ENCODE results near the gene ECI1.

The ECI1 gene

GRCh38 chr16:2208308-2208707 lies 43.1 kb downstream of the ECI1 start:
- no peak overlapping the region for H3K4me3 ChIP-seq (replicated peaks in 1 of 2; ENCODE audit: low read depth in 2 of 2, low read length in 2 of 2)
- TF ChIP-seq CTCF (IDR thresholded peaks at IDR 0.05; ENCODE audit: low read depth, low read length) = no peak
- DNase-seq (ENCODE audit: low read depth in 2 of 2) = no peak

GRCh38 chr16:2207872-2208271 lies 43.5 kb downstream of the ECI1 start:
- no peak for TF ChIP-seq CTCF (IDR thresholded peaks at IDR 0.05; ENCODE audit: low read depth, low read length)
- no peak for DNase-seq (ENCODE audit: low read depth in 2 of 2)
- no peak overlapping the region for H3K4me3 ChIP-seq (replicated peaks in 1 of 2; ENCODE audit: low read depth in 2 of 2, low read length in 2 of 2)

DNA sequence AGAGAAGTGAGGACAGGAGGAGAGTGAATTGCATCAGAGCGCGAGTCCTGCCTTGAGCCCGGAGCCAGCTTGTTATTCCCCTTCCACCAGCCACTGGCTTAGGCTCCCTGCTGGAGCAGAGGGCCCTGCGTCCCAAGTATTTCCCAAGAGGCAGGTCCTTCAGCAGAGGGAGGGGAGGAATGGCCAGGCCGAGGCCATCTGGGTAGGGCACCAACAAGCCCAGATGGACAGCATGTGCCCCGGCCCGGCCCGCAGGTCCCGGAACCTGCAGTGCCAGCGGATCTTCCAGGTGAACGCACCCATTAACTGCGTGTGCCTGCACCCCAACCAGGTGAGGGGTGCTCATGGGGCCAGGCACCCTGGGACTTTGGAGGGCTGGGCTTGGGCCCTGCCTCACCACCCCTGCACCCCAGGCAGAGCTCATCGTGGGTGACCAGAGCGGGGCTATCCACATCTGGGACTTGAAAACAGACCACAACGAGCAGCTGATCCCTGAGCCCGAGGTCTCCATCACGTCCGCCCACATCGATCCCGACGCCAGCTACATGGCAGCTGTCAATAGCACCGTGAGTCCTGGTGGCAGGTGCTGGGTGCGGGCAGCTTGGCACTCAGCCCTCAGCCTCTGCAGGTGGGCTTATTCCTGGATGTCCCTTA lies 44.5 kb downstream of the ECI1 start:
- no peak for DNase-seq (ENCODE audit: low read depth in 2 of 2)
- no peak overlapping the region for H3K4me3 ChIP-seq (replicated peaks in 1 of 2; ENCODE audit: low read depth in 2 of 2, low read length in 2 of 2)
- TF ChIP-seq CTCF (IDR thresholded peaks at IDR 0.05; ENCODE audit: low read depth, low read length) = no peak

DNA sequence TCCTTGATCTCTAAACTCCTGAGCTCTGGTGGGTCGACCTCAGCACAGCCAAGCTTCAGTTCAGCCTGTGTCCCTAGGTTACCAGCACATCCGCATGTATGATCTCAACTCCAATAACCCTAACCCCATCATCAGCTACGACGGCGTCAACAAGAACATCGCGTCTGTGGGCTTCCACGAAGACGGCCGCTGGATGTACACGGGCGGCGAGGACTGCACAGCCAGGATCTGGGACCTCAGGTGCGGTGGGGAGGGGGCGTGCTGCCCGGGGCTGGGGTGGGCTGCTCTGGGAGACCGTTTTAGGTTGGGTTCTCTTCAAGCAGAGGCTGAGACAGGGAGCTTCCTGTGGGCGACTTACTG lies 45.0 kb downstream of the ECI1 start:
- H3K4me3 ChIP-seq (replicated peaks in 1 of 2; ENCODE audit: low read depth in 2 of 2, low read length in 2 of 2) = peak overlapping the region; percentile 81 to 96
- no peak for TF ChIP-seq CTCF (IDR thresholded peaks at IDR 0.05; ENCODE audit: low read depth, low read length)
- no peak for DNase-seq (ENCODE audit: low read depth in 2 of 2)

DNA sequence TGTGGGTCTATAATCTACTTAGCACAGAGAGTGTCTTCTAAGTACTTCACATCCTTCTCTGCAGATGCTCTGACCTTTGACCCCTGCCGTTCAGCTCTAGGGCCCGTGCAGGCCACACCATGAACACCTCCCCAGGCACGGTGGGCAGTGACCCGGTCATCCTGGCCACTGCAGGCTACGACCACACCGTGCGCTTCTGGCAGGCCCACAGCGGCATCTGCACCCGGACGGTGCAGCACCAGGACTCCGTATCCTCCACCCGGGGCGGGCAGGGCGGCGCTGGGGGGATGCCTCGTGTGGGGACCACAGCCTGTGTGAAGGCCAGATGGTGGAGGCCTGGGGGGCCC lies 45.4 kb downstream of the ECI1 start:
- no peak for TF ChIP-seq CTCF (IDR thresholded peaks at IDR 0.05; ENCODE audit: low read depth, low read length)
- DNase-seq (ENCODE audit: low read depth in 2 of 2) = no peak
- H3K4me3 ChIP-seq (replicated peaks in 1 of 2; ENCODE audit: low read depth in 2 of 2, low read length in 2 of 2) = peak overlapping the region; percentile 81 to 96

DNA sequence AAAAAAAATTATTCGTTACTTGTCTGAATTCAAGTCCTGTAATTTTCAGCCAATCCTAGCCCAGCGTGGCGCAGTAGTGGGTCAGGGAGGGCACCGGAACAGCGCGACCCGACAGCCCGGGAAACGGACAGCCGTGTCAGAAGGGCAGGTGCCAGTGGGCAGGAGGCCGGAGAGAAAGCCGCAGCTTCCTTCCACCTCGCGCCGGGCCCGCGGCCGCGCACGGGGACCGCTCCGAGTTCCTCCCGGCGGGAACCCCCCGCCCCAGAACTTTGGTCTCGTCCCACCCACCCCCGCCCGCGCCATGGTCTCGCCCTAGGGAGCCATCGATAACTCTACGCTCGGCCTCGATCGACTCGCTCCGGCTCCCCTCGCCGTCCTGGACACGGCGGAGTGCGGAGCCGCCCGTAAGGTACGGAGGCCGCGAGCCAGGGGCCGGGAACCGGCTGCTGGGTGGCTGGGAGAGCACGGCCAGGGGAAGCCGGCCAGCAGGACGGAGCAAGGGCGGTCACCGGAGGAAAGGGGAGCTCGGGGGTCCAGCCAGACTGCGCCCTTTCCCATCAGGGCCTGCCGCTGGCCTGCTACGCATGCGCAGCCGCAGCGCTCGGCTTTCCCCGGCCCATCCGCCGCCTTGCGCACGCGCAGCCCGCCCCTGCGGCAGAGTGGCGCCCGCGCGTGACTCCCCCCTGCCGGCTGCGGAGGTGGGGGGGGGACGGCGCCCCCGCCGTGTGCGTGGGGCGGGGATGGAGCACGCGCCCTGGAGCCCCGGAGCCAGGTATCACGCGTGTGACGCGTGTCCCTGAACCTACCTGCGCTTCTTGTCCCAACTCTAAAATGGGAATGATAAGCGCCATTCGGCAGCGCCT lies 46.1 kb downstream of the ECI1 start, which contains the start of gene MLST8:
MLST8 (plus strand) TSS at position 351 of the 863 bp plus-strand sequence. CDS start 632 bp downstream, outside the sequence.
- peak within 1 kb of the TSS; percentile 81 to 96 for H3K4me3 ChIP-seq (replicated peaks in 1 of 2; ENCODE audit: low read depth in 2 of 2, low read length in 2 of 2)
- DNase-seq (ENCODE audit: low read depth in 2 of 2) = peak; percentile 91 to 92
- TF ChIP-seq CTCF (IDR thresholded peaks at IDR 0.05; ENCODE audit: low read depth, low read length) = no peak
